Endothelial cell of umbilical vein (primary cell): ENCODE results near the gene RGS19.

Source experiments
- CTCF ChIP-seq, 2 donors: IDR thresholded peaks; 1 replicate in 1 of 2; 2 replicates in 1 of 2; pipeline ENCODE4 v1.5.1; 2011; ENCODE audit warnings: low read length in 2 of 2, mild to moderate bottlenecking in 2 of 2, moderate library complexity in 2 of 2, control low read depth in 1 of 2, inconsistent platforms in 1 of 2, low read depth in 1 of 2; ENCODE audit not compliant: insufficient read depth in 1 of 2; ENCODE audit errors: extremely low read depth in 1 of 2
- POLR2A ChIP-seq: IDR thresholded peaks from 2 replicates; pipeline ENCODE4 v1.6.1; 2012; ENCODE audit warnings: low read depth, mild to moderate bottlenecking, control low read depth, low read length

- TF ChIP-seq CTCF (IDR thresholded peaks at IDR 0.05; ENCODE audit: extremely low read depth in 1 of 2, insufficient read depth in 1 of 2, low read depth in 1 of 2, low read length in 2 of 2): no peak
- TF ChIP-seq POLR2A: no peak
Observed at GRCh38 chr20:64071341-64072332, 7.7 kb downstream of the RGS19 start.
